HFFc6 (cell line): ENCODE measurements around the gene BCR. TPM values are rescaled to one million over a fixed set of nuclear protein-coding genes. Genes with fewer than 3 reads are reported as not detected.

Experiments used
- DNase-seq: peaks from one replicate; pipeline ENCODE4 v3.0.0-alpha.2; 2018
- H3K27ac Mint-ChIP-seq: 2 replicates; pipeline ENCODE4 v1.8.0; 2020; ENCODE audit warnings: mild to moderate bottlenecking, mixed read lengths
- H3K27me3 Mint-ChIP-seq: 2 replicates; pipeline ENCODE4 v1.8.0; 2021; ENCODE audit warnings: mild to moderate bottlenecking, moderate library complexity, mixed read lengths; ENCODE audit not compliant: insufficient read depth
- H3K36me3 Mint-ChIP-seq: 2 replicates; pipeline ENCODE4 v1.8.0; 2021; ENCODE audit warnings: low read depth, mixed read lengths
- H3K4me1 Mint-ChIP-seq: 2 replicates; pipeline ENCODE4 v1.8.0; 2020; ENCODE audit warnings: low read depth, mixed read lengths
- H3K4me3 Mint-ChIP-seq: 2 replicates; pipeline ENCODE4 v1.8.0; 2020; ENCODE audit warnings: mild to moderate bottlenecking, moderate library complexity, mixed read lengths
- H3K9me3 Mint-ChIP-seq: 2 replicates; pipeline ENCODE4 v1.8.0; 2020; ENCODE audit warnings: mild to moderate bottlenecking, mixed read lengths
- CTCF ChIP-seq: fragments of 200-600 bp; sonication (generic); IDR thresholded peaks from 2 replicates; pipeline ENCODE4 v1.5.0; 2021; ENCODE audit warnings: antibody characterized with exemption, mild to moderate bottlenecking
- total RNA-seq, 6 experiments: library from RNA; stranded (reverse); fragmentation: NEBNext Ultra II Directional; extraction: Animal tissue kit (Norgen Biotek cat#: 25700); gene quantifications; 2 replicates in 1 of 6; 3 replicates in 5 of 6; pipeline ENCODE4 v1.2.3, GENCODE V29; 2021

Gene BCR
- total RNA-seq, 6 experiments from 2014 or later: 28.0 to 41.3 (median 31.3) TPM

DNA sequence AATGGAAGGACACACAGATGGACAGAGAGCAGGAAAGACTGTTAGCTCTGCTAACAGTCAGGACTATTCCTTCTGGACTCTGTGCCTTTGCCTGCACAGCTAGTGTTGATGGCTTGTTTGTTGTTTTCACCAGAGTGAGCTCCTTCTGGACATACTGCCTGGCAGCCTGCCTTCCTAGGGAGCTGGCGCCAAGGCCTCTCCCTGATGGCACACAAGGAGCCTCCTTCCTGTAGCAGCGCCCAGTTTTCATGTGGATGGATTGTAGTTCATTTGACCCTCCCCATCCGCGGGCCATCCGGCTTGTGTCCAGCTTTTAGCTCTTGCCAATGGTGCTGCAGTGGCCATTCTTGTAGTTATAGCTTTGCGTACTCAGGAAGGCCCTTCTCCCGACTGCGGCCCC, 16.6 kb upstream of the BCR start:
- peaks cover 10% of the 10 kb centered on the region for H3K27me3 Mint-ChIP-seq
- no peak for DNase-seq
- no peaks in the 10 kb centered on the region for H3K9me3 Mint-ChIP-seq
- H3K36me3 Mint-ChIP-seq: no peaks in the 10 kb centered on the region
- H3K4me3 Mint-ChIP-seq: no peak overlapping the region
- TF ChIP-seq CTCF: no peak
- no peaks in the 10 kb centered on the region for H3K4me1 Mint-ChIP-seq
- H3K27ac Mint-ChIP-seq: no peak overlapping the region

DNA sequence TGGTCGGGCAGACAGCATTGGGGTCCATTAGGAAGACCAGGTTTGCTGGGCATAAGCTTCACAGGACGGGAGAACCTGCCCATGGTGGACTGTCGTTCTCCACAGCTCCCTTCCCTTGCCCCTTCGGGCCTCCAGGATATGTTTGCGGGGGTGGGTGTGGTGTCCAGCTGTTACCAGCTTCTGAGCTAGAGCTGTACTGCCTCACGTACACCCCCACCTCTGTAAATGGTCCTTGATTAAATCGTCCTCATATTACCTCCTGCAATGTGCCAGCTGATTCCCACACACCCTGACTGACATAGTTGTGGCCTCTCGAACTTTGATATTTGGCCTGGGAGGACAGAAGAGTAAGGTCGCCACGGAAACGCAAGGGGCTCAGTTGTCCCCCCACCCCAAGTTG, 16.2 kb upstream of the BCR start:
- DNase-seq: no peak
- peaks cover 12% of the 10 kb centered on the region for H3K27me3 Mint-ChIP-seq
- no peaks in the 10 kb centered on the region for H3K36me3 Mint-ChIP-seq
- no peak for TF ChIP-seq CTCF
- no peaks in the 10 kb centered on the region for H3K4me1 Mint-ChIP-seq
- no peak overlapping the region for H3K4me3 Mint-ChIP-seq
- H3K27ac Mint-ChIP-seq: no peak overlapping the region
- H3K9me3 Mint-ChIP-seq: no peaks in the 10 kb centered on the region

- Mint-ChIP-seq H3K27ac (no peak overlapping the region), H3K9me3 (no peaks in the 10 kb centered on the region), H3K4me1 (no peaks in the 10 kb centered on the region)
These were observed 14.1 kb upstream of the BCR start for GRCh38 chr22:23166042-23166831.

DNA sequence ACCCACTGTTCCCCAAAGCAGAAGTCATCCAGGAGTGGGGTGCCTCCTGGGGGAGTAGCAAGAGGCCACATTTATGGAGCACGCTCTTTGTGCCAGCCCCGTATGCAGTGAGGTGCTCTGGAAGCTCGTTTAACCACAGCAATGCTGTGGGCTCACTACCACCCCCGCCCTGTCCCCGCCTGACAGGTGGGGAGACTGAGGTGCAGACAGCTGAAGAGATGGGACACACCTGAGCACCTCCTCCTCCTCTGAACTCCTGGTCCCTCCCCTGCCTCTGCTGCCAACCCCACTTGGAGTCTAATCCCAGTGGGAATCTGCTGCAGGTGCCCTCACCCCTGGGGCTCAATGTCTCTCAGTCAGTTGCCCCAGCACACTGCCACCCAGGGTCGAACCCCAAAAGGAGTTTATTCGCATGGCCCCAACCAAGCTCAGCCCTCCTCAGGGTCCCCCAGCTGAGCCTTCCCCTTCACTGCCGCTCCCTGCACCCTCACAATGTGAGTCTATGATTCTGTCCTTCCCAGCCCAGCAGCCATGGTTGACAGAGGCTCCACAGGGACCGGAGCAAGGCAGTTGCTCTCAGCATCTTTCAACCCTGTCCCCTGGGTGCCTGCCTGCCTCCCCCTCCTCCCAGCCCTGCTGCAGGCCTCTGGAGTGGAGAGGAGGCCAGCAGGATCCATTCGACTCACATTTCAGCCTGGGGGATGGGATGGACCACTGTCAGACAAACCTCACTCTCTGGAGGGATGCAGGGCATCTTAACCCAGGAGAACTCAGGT, 13.3 kb upstream of the BCR start:
- H3K27me3 Mint-ChIP-seq: peaks cover 10% of the 10 kb centered on the region
- H3K27ac Mint-ChIP-seq: no peak overlapping the region
- H3K4me3 Mint-ChIP-seq: no peak overlapping the region
- H3K4me1 Mint-ChIP-seq: no peaks in the 10 kb centered on the region
- no peaks in the 10 kb centered on the region for H3K9me3 Mint-ChIP-seq
- TF ChIP-seq CTCF: no peak
- no peaks in the 10 kb centered on the region for H3K36me3 Mint-ChIP-seq
- no peak for DNase-seq

More at GRCh38 chr22:23166042-23166831, 14.1 kb upstream of the BCR start:
- no peak for TF ChIP-seq CTCF
- Mint-ChIP-seq H3K4me3 (no peak overlapping the region), H3K36me3 (no peaks in the 10 kb centered on the region), H3K27me3 (peaks cover 10% of the 10 kb centered on the region)
- no peak for DNase-seq

DNA sequence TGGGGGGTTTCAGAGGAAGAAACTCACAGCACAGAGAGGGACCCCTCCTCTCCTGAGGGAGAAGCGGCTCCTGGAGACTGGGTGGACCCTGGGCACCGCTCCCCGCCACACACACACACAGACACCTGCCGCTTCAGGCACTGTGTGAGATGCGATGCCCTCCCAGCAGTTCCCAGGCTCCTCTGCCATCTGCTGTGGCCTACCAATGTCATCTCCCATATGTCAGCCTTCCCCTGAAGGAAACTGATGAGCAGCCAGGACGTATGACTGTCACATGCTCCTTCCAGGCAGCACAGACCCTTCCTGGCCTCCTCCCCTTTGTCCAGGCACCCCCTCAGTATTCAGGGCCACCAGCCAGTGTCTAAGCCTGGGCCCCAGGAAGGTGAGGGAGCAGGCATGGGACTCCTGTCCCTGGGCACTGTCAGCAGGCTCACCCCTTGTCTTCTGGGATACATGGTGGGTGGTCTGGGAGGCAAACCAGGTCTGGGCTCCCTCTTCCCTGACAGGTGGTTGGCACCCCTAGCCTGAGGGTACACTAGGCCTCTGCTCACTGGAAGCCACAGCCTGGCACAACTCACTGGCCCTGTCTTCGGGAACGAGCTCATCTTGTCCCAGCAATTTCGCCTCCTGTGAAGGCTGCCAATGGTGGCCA, 11.8 kb upstream of the BCR start:
- Mint-ChIP-seq H3K36me3 (no peaks in the 10 kb centered on the region), H3K9me3 (no peaks in the 10 kb centered on the region), H3K27me3 (peaks cover 8% of the 10 kb centered on the region), H3K4me3 (no peak overlapping the region), H3K4me1 (no peaks in the 10 kb centered on the region), H3K27ac (no peak overlapping the region)
- TF ChIP-seq CTCF: no peak
- DNase-seq: no peak
